Esophagus squamous epithelium (tissue), 4 donors: ENCODE measurements around the gene ENPP1.

Experiments
- CTCF ChIP-seq, 6 experiments: fragments of 450-650 bp in 4 of 6; fragments of 200-600 bp in 2 of 6; sonication (generic) in 2 of 6; IDR thresholded peaks; one replicate each; pipeline ENCODE4 v1.5.1; 2016 to 2019; ENCODE audit warnings: antibody characterized with exemption in 6 of 6, mild to moderate bottlenecking in 4 of 6, moderate library complexity in 4 of 6
- POLR2A ChIP-seq, 4 donors: fragments of 450-650 bp; IDR thresholded peaks; one replicate each; pipeline ENCODE4 v1.6.1; 2017; ENCODE audit warnings: antibody characterized with exemption in 4 of 4, mild to moderate bottlenecking in 4 of 4, moderate library complexity in 3 of 4

- TF ChIP-seq POLR2A (IDR thresholded peaks at IDR 0.05) (no peak), CTCF (IDR thresholded peaks at IDR 0.05) (no peak)
These were observed 44.4 kb downstream of the ENPP1 start for GRCh38 chr6:131852200-131852599.
